Measurements from ENCODE around the gene ATP5PF.

The ATP5PF gene

DNA sequence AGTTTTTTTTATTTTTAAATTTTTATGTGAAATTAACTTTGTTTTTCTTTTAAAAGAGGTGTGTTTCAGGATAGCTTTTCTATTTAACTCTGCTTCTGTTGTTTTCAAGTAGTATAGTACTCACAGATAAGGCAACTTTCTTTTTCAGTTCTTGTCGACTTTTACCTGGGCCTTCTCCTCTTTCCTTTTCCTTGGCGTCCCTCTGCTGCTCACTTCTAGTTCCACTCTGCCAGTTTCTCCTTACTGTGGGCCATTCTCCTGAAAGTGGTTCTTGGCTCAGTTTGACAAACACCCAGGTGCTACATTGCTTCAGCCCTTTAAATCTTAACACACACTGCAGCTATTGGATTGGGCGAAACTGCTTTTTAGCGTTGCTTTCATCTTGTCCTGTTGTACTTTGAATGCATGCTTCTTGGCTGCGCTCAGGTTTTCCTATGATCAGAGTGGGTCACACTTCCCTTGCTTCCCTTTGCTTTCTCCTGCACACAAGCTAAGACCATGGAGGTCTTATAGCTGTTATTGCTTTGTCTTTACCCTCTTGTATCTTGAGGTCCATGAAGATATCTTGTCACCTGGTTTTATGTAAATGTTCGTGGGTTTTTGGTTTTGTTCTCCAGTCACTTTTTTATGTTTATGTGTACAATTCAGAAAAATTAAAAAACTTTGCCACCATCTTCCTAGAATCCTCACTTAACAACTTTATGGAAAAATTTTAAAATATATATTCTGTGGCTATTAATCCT lies 21.7 kb upstream of the ATP5PF start:
- Histone ChIP-seq H3K36me3 (ENCODE audit: control insufficient read depth, insufficient read depth, low read length) (no peaks in the 10 kb centered on the region), H3K4me3 (ENCODE audit: low read length) (no peak overlapping the region), H3K4me1 (ENCODE audit: control insufficient read depth, insufficient read depth, low read length) (no peaks in the 10 kb centered on the region), H3K27ac (ENCODE audit: low read length) (no peak overlapping the region), H3K9me3 (ENCODE audit: control insufficient read depth, insufficient read depth, low read length) (no peaks in the 10 kb centered on the region), H3K27me3 (ENCODE audit: control insufficient read depth, insufficient read depth, low read length) (no peaks in the 10 kb centered on the region)
- no peak for DNase-seq (ENCODE audit: low read depth, low spot score)
- no CpG with 5 or more reads among the region's 6 CpGs for WGBS (ENCODE audit: insufficient coverage, insufficient read length)

DNA sequence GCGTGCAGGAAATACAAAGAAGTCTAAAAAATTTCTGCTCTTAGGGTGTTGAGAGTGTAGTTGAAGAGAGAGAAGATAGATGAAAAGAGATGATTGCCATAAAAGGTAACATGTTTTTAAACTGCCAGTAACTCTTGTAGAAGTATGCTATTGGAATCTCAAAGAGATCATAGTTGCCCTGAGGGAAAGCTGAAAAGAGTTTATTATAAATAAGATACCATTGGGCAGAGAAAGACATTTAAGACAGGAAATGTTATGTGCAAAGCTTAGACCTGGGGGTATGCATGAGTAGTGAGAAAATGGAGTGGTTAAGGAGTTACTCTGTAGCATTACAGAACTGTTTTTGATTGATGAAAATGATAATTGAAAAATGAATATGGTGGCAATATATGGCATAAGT lies 17.7 kb upstream of the ATP5PF start:
- WGBS (ENCODE audit: insufficient coverage, insufficient read length) = no CpG with 5 or more reads among the region's 1 CpG
- Histone ChIP-seq H3K27ac (ENCODE audit: low read length) (no peak overlapping the region), H3K9me3 (ENCODE audit: control insufficient read depth, insufficient read depth, low read length) (no peaks in the 10 kb centered on the region), H3K27me3 (ENCODE audit: control insufficient read depth, insufficient read depth, low read length) (no peaks in the 10 kb centered on the region), H3K36me3 (ENCODE audit: control insufficient read depth, insufficient read depth, low read length) (no peaks in the 10 kb centered on the region), H3K4me1 (ENCODE audit: control insufficient read depth, insufficient read depth, low read length) (no peaks in the 10 kb centered on the region), H3K4me3 (ENCODE audit: low read length) (no peak overlapping the region)
- DNase-seq (ENCODE audit: low read depth, low spot score) = no peak

DNA sequence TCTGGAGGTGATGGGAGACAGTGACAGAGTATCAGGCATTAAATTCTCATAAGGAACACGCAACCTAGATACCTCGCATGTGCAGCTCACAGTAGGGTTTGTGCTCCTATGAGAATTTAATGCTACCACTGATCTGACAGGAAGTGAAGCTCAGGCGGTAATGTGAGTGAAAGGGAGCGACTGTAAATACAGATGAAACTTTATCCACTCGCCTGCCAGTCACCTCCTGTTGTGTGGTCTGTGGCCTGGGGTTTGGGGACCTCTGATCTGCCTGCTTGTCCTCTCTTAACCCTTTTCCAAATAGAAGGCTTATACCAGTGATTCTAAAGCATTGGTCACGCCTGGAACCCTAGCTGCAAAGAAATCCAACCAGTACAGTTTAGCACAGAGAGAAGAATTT lies 15.4 kb upstream of the ATP5PF start:
- WGBS (ENCODE audit: insufficient coverage, insufficient read length) = no CpG with 5 or more reads among the region's 6 CpGs
- Histone ChIP-seq H3K4me3 (ENCODE audit: low read length) (no peak overlapping the region), H3K9me3 (ENCODE audit: control insufficient read depth, insufficient read depth, low read length) (no peaks in the 10 kb centered on the region), H3K27me3 (ENCODE audit: control insufficient read depth, insufficient read depth, low read length) (no peaks in the 10 kb centered on the region), H3K36me3 (ENCODE audit: control insufficient read depth, insufficient read depth, low read length) (no peaks in the 10 kb centered on the region), H3K27ac (ENCODE audit: low read length) (no peak overlapping the region), H3K4me1 (ENCODE audit: control insufficient read depth, insufficient read depth, low read length) (no peaks in the 10 kb centered on the region)
- no peak for DNase-seq (ENCODE audit: low read depth, low spot score)

DNA sequence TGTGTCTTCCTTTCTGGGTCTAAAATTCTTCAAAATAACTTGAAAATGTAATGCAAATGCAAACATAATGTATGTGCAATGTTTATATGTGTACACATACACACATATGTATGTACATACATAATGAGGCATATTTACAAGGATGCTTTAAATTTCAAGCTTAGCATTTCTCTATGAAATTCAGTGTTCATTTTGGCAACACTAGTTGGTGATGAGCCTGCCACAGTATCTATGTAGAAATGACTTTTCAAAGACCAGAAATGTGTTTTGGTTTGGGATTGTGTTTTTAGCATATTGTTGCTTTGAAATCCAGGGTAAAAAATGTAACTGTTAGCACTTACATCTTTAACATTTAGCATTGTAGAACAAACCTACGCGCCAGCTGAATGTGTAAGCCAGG lies 10.2 kb upstream of the ATP5PF start:
- WGBS (ENCODE audit: insufficient coverage, insufficient read length) = no CpG with 5 or more reads among the region's 2 CpGs
- no peaks in the 10 kb centered on the region for H3K27me3 ChIP-seq (ENCODE audit: control insufficient read depth, insufficient read depth, low read length)

DNA sequence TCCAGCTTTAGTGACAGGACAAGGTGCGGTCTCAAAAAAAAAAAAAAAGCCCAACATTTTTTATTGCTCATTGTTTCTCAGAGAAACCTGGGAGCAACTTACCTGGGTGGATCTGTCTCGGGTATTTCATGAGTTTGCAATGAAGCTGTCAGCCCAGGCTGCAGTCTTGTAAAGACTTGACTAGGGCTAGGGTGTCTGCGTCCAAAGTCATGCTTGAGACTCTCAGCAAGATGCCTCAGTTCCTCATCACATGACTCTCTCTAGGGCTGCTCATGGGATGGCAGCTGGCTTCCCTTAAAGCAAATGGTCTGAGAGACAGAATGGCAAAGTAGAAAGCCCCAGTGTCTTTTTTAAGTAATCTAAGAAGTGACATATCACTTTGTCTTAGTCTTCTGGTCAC lies 8.2 kb upstream of the ATP5PF start:
- no peaks in the 10 kb centered on the region for H3K36me3 ChIP-seq (ENCODE audit: control insufficient read depth, insufficient read depth, low read length)
- no peaks in the 10 kb centered on the region for H3K4me1 ChIP-seq (ENCODE audit: control insufficient read depth, insufficient read depth, low read length)
- no CpG with 5 or more reads among the region's 3 CpGs for WGBS (ENCODE audit: insufficient coverage, insufficient read length)
- H3K9me3 ChIP-seq (ENCODE audit: control insufficient read depth, insufficient read depth, low read length) = no peaks in the 10 kb centered on the region
- H3K4me3 ChIP-seq (ENCODE audit: low read length) = no peak overlapping the region
- H3K27ac ChIP-seq (ENCODE audit: low read length) = no peak overlapping the region
- no peaks in the 10 kb centered on the region for H3K27me3 ChIP-seq (ENCODE audit: control insufficient read depth, insufficient read depth, low read length)
- DNase-seq (ENCODE audit: low read depth, low spot score) = no peak

More for the DNA sequence above, 10.2 kb upstream of the ATP5PF start:
- no peaks in the 10 kb centered on the region for H3K4me1 ChIP-seq (ENCODE audit: control insufficient read depth, insufficient read depth, low read length)
- H3K36me3 ChIP-seq (ENCODE audit: control insufficient read depth, insufficient read depth, low read length) = no peaks in the 10 kb centered on the region
- no peak overlapping the region for H3K27ac ChIP-seq (ENCODE audit: low read length)
- DNase-seq (ENCODE audit: low read depth, low spot score) = no peak
- no peak overlapping the region for H3K4me3 ChIP-seq (ENCODE audit: low read length)
- no peaks in the 10 kb centered on the region for H3K9me3 ChIP-seq (ENCODE audit: control insufficient read depth, insufficient read depth, low read length)

DNA sequence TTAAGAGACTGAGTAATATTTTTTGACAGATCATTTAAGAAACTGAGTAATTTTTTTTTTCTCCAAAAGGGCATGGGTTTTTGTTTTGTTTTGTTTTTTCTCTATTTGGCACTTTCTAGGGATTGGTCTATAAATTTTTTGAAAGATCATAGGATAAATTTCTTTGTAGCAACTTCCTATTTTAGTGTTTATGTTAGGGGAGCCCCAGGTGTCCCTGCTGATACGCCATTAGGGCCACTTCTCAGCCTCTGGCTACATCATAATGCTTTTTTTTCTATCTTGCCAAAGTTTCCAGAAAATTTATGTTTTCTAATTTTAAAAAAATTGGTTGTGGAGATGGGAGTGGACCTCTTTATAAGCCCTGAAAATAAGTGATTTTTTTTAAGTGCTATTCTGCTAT lies 2.7 kb upstream of the ATP5PF start:
- no peak for DNase-seq (ENCODE audit: low read depth, low spot score)
- no peaks in the 10 kb centered on the region for H3K4me1 ChIP-seq (ENCODE audit: control insufficient read depth, insufficient read depth, low read length)
- no CpG with 5 or more reads among the region's 1 CpG for WGBS (ENCODE audit: insufficient coverage, insufficient read length)
- H3K27ac ChIP-seq (ENCODE audit: low read length) = no peak overlapping the region
- H3K9me3 ChIP-seq (ENCODE audit: control insufficient read depth, insufficient read depth, low read length) = no peaks in the 10 kb centered on the region
- H3K36me3 ChIP-seq (ENCODE audit: control insufficient read depth, insufficient read depth, low read length) = no peaks in the 10 kb centered on the region
- no peaks in the 10 kb centered on the region for H3K27me3 ChIP-seq (ENCODE audit: control insufficient read depth, insufficient read depth, low read length)
- H3K4me3 ChIP-seq (ENCODE audit: low read length) = no peak overlapping the region

DNA sequence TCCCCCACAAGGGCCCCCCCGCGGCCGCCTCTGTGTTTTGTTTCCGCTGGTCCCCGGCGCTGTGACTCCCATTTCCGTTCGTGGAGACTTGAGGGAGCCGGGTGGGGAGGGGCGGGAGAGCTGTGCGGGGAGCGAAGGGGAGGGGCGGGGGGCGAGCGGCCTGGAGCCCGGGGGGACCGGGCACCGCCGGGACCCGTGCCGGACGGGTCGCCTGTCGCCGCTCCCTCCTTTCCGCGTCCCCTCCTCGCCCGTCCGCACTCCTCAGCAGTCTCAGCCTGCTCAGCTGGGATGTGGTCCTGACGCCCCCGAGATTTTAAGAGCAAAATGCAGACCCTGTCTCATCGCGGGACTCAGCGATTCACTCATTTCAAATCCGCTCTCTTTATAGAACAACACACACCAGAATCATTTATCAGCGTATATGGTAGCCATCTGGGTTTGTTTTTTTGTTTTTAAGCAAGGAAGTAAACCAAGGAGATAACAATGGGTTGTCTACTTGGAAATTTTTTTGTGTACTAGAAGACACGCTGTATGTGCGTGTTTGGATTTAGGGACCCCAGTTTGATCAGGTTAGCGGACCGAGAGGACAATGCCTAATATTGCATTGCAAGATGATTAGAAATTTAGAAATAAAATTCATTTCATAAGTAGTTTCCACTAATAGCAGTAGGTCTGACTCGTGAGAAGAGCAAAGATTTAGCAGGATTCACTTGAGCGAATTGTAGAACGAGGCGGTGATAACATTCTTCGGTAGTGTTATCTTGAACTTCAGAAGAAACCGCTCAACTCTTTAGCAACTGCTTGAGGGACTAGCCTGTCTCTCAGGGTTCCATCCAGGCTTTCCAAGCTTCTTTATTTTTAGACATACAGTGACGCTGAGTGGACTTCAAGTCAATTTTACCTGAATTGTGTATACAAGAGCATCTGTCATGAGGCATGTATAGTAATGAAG lies 1.2 kb upstream of the ATP5PF start:
- peak; percentile 16 for DNase-seq (ENCODE audit: low read depth, low spot score)
- Histone ChIP-seq H3K27me3 (ENCODE audit: control insufficient read depth, insufficient read depth, low read length) (no peaks in the 10 kb centered on the region), H3K36me3 (ENCODE audit: control insufficient read depth, insufficient read depth, low read length) (no peaks in the 10 kb centered on the region), H3K9me3 (ENCODE audit: control insufficient read depth, insufficient read depth, low read length) (no peaks in the 10 kb centered on the region), H3K4me3 (ENCODE audit: low read length) (peak overlapping the region; percentile 75; the same call in 1 of the 2 replicates), H3K4me1 (ENCODE audit: control insufficient read depth, insufficient read depth, low read length) (no peaks in the 10 kb centered on the region), H3K27ac (ENCODE audit: low read length) (no peak overlapping the region)
- WGBS (ENCODE audit: insufficient coverage, insufficient read length) = no CpG with 5 or more reads among the region's 48 CpGs

DNA sequence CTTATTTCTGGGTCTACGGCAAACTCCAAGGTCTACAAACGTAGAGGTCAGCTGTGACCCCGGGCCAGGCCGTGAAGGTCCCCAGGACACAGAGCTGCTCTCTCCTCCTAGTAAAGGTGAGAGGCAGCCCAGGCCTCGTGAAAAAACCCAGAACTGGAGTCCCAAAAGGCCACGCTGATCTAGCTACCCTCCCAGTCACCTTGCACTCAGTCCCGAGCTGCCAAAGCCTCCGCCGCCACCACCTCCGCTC lies 125 bp downstream of the ATP5PF start:
- H3K9me3 ChIP-seq (ENCODE audit: control insufficient read depth, insufficient read depth, low read length) = no peaks in the 10 kb centered on the region
- no CpG with 5 or more reads among the region's 10 CpGs for WGBS (ENCODE audit: insufficient coverage, insufficient read length)
- no peaks in the 10 kb centered on the region for H3K4me1 ChIP-seq (ENCODE audit: control insufficient read depth, insufficient read depth, low read length)
- no peaks in the 10 kb centered on the region for H3K27me3 ChIP-seq (ENCODE audit: control insufficient read depth, insufficient read depth, low read length)
- H3K27ac ChIP-seq (ENCODE audit: low read length) = no peak overlapping the region
- DNase-seq (ENCODE audit: low read depth, low spot score) = no peak
- peak overlapping the region; percentile 75 for H3K4me3 ChIP-seq (ENCODE audit: low read length)
- H3K36me3 ChIP-seq (ENCODE audit: control insufficient read depth, insufficient read depth, low read length) = no peaks in the 10 kb centered on the region

DNA sequence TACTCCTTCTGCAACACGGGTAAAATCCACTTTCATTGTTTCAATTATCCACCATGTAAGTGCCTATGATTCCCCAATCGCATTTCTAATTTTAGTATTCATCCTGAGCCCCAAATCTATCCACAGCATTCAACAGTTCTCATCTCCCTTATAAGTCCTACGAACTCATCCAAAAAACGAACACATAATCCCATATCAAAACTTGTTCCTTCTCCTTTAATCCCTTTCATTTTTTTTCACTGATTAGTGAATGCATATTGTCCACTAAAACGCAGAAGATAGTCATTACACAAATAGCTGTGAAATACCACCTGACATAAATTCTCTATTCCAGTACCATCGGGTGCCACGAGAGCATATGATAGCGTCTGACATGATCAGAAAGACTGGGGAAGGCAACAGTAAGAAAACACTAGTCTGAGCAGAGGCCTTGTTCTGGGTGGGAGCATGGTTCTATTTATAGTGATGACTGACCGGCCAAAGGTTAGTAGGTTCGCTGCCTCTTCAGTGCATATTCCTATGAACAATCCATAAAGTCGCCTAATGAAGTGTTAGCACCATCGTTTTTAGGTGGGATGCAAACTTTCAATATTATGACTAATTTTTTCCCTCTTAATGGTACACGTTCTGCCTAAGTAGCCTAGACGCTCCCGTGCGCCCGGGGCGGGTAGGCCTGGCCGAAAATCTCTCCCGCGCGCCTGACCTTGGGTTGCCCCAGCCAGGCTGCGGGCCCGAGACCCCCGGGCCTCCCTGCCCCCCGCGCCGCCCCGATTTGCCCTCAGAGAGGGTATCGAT lies 648 bp downstream of the ATP5PF start:
- Histone ChIP-seq H3K36me3 (ENCODE audit: control insufficient read depth, insufficient read depth, low read length) (no peaks in the 10 kb centered on the region), H3K4me1 (ENCODE audit: control insufficient read depth, insufficient read depth, low read length) (no peaks in the 10 kb centered on the region), H3K9me3 (ENCODE audit: control insufficient read depth, insufficient read depth, low read length) (no peaks in the 10 kb centered on the region), H3K27ac (ENCODE audit: low read length) (no peak overlapping the region), H3K27me3 (ENCODE audit: control insufficient read depth, insufficient read depth, low read length) (no peaks in the 10 kb centered on the region), H3K4me3 (ENCODE audit: low read length) (peak overlapping the region; percentile 75)
- 100% methylated on average over 2 of the region's 30 CpGs for WGBS (ENCODE audit: insufficient coverage, insufficient read length)
- no peak for DNase-seq (ENCODE audit: low read depth, low spot score)

DNA sequence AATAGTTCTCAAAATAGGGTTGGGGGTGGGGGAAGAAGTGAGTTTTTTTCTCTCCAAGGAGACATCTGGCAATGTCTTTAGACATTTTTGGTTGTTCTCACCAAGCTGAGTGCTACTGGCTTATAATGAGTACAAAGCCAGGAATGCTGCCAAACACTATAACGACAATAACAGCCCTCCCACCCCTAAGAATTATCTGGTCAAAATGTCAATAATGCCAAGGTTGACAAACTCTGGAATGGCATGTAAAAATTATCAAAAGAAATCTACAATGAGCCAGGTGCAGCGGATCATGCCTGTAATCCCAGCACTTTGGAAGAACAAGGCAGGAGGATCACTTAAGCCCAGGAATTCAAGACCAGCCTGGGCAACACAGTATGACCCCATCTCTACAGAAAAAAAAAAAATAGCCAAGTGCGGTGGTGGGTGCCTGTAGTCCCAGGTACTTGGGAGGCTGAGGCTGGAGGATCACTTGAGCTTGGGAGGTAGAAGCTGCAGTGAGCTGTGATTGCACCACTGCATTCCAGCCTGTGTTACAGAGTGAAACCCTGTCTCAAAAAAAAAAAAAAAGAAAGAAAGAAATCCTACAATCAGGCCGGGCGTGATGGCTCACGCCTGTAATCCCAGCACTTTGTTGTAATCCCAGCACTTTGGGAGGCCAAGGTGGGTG lies 2.5 kb downstream of the ATP5PF start:
- DNase-seq (ENCODE audit: low read depth, low spot score) = no peak
- no peak overlapping the region for H3K4me3 ChIP-seq (ENCODE audit: low read length)
- H3K27me3 ChIP-seq (ENCODE audit: control insufficient read depth, insufficient read depth, low read length) = no peaks in the 10 kb centered on the region
- no CpG with 5 or more reads among the region's 6 CpGs for WGBS (ENCODE audit: insufficient coverage, insufficient read length)
- H3K4me1 ChIP-seq (ENCODE audit: control insufficient read depth, insufficient read depth, low read length) = no peaks in the 10 kb centered on the region
- H3K36me3 ChIP-seq (ENCODE audit: control insufficient read depth, insufficient read depth, low read length) = peaks cover 11% of the 10 kb centered on the region; the same call in 1 of the 2 replicates
- no peak overlapping the region for H3K27ac ChIP-seq (ENCODE audit: low read length)
- no peaks in the 10 kb centered on the region for H3K9me3 ChIP-seq (ENCODE audit: control insufficient read depth, insufficient read depth, low read length)

All from iPS DF 6.9 (cell line).